K562 (cell line): ENCODE measurements around the gene SLC1A3. TPM values are rescaled to one million over a fixed set of nuclear protein-coding genes. Genes with fewer than 3 reads are reported as not detected.

Experiments used
- ADNP ChIP-seq: fragments of 200-800 bp; sonication (Bioruptor generic); IDR thresholded peaks from 2 replicates; pipeline ENCODE4 v1.6.1; 2016; ENCODE audit warnings: missing genetic modification characterization, missing compliant biosample characterization
- BRCA1 ChIP-seq, 2 experiments: fragments of 450-650 bp in 1 of 2; sonication (generic) in 1 of 2; formaldehyde crosslinking in 1 of 2; IDR thresholded peaks; 2 replicates each; pipeline versions ENCODE4 v1.5.0 to v1.6.1; 2017 to 2020; ENCODE audit warnings: mild to moderate bottlenecking in 1 of 2, missing genetic modification reagents in 1 of 2
- C11orf30 ChIP-seq: fragments of 450-650 bp; IDR thresholded peaks from 2 replicates; pipeline ENCODE4 v1.6.1; 2016; ENCODE audit warnings: low read depth, mild to moderate bottlenecking
- CAMTA2 ChIP-seq: fragments of 250-450 bp; sonication (Bioruptor Pico); conservative IDR thresholded peaks from 2 replicates; pipeline ENCODE4 v1.5.1; 2022
- FOXA1 ChIP-seq: fragments of 450-650 bp; IDR thresholded peaks from 2 replicates; pipeline ENCODE4 v1.6.1; 2016; ENCODE audit warnings: mild to moderate bottlenecking, borderline replicate concordance
- MEF2A ChIP-seq: IDR thresholded peaks from 2 replicates; pipeline ENCODE4 v1.6.1; 2011; ENCODE audit warnings: low read depth, mild to moderate bottlenecking, low read length, moderate library complexity; ENCODE audit not compliant: control insufficient read depth
- RFX7 ChIP-seq: fragments of 250-450 bp; sonication (Bioruptor Pico); IDR thresholded peaks from 2 replicates; pipeline ENCODE4 v1.5.1; 2021; ENCODE audit warnings: mild to moderate bottlenecking
- SREBF1 ChIP-seq: fragments of 150-350 bp; IDR thresholded peaks from 2 replicates; pipeline ENCODE4 v1.6.1; 2014; ENCODE audit warnings: antibody characterized with exemption, low read depth, low read length, borderline replicate concordance
- XRCC5 ChIP-seq: fragments of 200-400 bp; formaldehyde crosslinking; IDR thresholded peaks from 2 replicates; pipeline ENCODE4 v1.6.1; 2017; ENCODE audit warnings: low read depth, mild to moderate bottlenecking, low read length
- ZC3H8 ChIP-seq: fragments of 450-650 bp; IDR thresholded peaks from 2 replicates; pipeline ENCODE4 v1.6.1; 2017
- polyA plus RNA-seq, 8 experiments: library from polyadenylated mRNA; depleted of rRNA in 4 of 8; stranded (reverse) in 5 of 8; unstranded in 3 of 8; fragments of >200 nt; fragmentation: Nextera tagmentation in 2 of 8; fragmentation: Illumina TruSeq in 1 of 8; extraction: Ambion mirVana in 2 of 8; extraction: Trizol in 1 of 8; gene quantifications; 2 replicates each; pipeline versions ENCODE4 v1.2.1 to v1.2.3, GENCODE V29; 2011 to 2014; ENCODE audit warnings: inconsistent platforms in 1 of 8, missing spikeins in 1 of 8
- total RNA-seq, 7 experiments: library from RNA; depleted of rRNA in 6 of 7; stranded (reverse); fragments of >200 nt in 6 of 7; fragmentation: Illumina TruSeq in 2 of 7; extraction: Trizol in 2 of 7; gene quantifications; 2 replicates each; pipeline versions ENCODE4 v1.2.1 to v1.2.3, GENCODE V29; 2011 to 2021; ENCODE audit warnings: low replicate concordance in 1 of 7
- TF ChIP-seq, protein P1 (sequence below): sonication (generic); formaldehyde crosslinking; IDR thresholded peaks from 2 replicates; pipeline ENCODE4 v1.8.0; 2023; ENCODE audit warnings: mild to moderate bottlenecking, missing genetic modification reagents
- TF ChIP-seq, protein P2 (sequence below): fragments of 450-650 bp; IDR thresholded peaks from 2 replicates; pipeline ENCODE4 v1.6.1; 2014; ENCODE audit warnings: low read depth, mild to moderate bottlenecking, moderate library complexity, borderline replicate concordance

The SLC1A3 gene
- total and polyA plus RNA-seq, 9 of the 15 experiments (the other 6 are each of a cell fraction or from before 2014, with no cell fraction given): 0.13 TPM; not detected in 8

DNA sequence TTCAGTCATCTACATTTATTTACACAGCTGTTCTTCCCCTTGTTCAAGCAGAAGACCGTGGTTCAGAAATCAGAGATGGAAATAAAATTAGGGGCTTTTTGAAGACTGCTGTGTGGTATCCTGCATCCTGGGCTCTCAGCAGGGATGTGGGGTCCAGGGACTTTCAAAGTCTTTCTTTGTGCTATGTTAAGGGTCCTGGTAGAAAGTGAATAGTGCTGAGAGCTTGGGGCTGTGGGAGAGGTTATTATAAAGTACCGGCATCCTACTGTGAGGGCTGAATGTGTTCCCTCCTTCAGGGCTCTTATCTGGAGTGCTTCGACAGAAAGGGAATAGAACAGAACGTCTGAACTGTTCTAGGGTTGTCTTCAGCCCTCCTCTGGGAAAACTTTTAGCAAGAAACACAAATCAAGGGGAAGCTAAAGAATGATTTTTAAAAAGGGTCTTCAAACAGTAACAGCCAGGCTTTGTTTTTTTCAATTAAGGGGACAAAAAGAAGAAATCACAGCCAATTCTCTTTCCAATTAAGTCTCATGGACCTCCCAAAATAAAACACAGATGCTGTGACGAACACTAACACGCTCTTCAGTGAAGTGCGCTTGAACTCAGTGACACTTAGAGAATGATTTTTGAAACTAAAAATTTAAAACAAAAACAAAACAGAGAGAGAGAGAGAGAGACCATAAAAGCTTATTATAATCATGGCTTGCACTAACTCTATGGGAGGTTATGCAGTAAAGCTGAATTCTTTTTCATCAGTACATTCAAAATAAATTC, 15.7 kb upstream of the SLC1A3 start (continued):
- TF ChIP-seq, protein P1, sequence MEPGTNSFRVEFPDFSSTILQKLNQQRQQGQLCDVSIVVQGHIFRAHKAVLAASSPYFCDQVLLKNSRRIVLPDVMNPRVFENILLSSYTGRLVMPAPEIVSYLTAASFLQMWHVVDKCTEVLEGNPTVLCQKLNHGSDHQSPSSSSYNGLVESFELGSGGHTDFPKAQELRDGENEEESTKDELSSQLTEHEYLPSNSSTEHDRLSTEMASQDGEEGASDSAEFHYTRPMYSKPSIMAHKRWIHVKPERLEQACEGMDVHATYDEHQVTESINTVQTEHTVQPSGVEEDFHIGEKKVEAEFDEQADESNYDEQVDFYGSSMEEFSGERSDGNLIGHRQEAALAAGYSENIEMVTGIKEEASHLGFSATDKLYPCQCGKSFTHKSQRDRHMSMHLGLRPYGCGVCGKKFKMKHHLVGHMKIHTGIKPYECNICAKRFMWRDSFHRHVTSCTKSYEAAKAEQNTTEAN (CRISPR knock-in tag): no peak
- TF ChIP-seq CAMTA2 (CRISPR knock-in tag) (no peak), BRCA1 (IDR thresholded peaks at IDR 0.05) (no peak), BRCA1 (CRISPR knock-in tag; IDR thresholded peaks at IDR 0.05) (no peak), C11orf30 (no peak), RFX7 (CRISPR knock-in tag) (no peak), SREBF1 (no peak), ZC3H8 (no peak), FOXA1 (no peak), MEF2A (no peak), ADNP (tag) (no peak), XRCC5 (no peak)
- TF ChIP-seq, protein P2, sequence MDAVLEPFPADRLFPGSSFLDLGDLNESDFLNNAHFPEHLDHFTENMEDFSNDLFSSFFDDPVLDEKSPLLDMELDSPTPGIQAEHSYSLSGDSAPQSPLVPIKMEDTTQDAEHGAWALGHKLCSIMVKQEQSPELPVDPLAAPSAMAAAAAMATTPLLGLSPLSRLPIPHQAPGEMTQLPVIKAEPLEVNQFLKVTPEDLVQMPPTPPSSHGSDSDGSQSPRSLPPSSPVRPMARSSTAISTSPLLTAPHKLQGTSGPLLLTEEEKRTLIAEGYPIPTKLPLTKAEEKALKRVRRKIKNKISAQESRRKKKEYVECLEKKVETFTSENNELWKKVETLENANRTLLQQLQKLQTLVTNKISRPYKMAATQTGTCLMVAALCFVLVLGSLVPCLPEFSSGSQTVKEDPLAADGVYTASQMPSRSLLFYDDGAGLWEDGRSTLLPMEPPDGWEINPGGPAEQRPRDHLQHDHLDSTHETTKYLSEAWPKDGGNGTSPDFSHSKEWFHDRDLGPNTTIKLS: no peak
- TF ChIP-seq, all 486 proteins: peak for 0
